ENCODE measurements around the gene VIT.

Gene VIT

GRCh38 chr2:36748166-36748565 is 51.7 kb downstream of the VIT start:
- H3K27ac ChIP-seq = no peak overlapping the region
- TF ChIP-seq ZFX (IDR thresholded peaks at IDR 0.05; ENCODE audit: borderline replicate concordance) (no peak), CTCF (IDR thresholded peaks at IDR 0.05) (no peak)

- H3K27ac ChIP-seq = no peak overlapping the region
- TF ChIP-seq ZFX (IDR thresholded peaks at IDR 0.05; ENCODE audit: borderline replicate concordance) = no peak
- no peak for TF ChIP-seq CTCF (IDR thresholded peaks at IDR 0.05)
Measured at GRCh38 chr2:36750101-36750500, 53.6 kb downstream of the VIT start.

GRCh38 chr2:36753706-36754221 is 57.3 kb downstream of the VIT start:
- H3K27ac ChIP-seq = no peak overlapping the region

GRCh38 chr2:36754578-36754977 is 58.1 kb downstream of the VIT start:
- TF ChIP-seq ZFX (IDR thresholded peaks at IDR 0.05; ENCODE audit: borderline replicate concordance) = no peak
- no peak for TF ChIP-seq CTCF (IDR thresholded peaks at IDR 0.05)
- H3K27ac ChIP-seq = no peak overlapping the region

More at GRCh38 chr2:36753706-36754221, 57.3 kb downstream of the VIT start:
- no peak for TF ChIP-seq ZFX (IDR thresholded peaks at IDR 0.05; ENCODE audit: borderline replicate concordance)
- no peak for TF ChIP-seq CTCF (IDR thresholded peaks at IDR 0.05)

GRCh38 chr2:36756438-36756837 is 59.9 kb downstream of the VIT start:
- H3K27ac ChIP-seq = no peak overlapping the region
- TF ChIP-seq CTCF (IDR thresholded peaks at IDR 0.05) (no peak), ZFX (IDR thresholded peaks at IDR 0.05; ENCODE audit: borderline replicate concordance) (no peak)

GRCh38 chr2:36762764-36763490 is 66.4 kb downstream of the VIT start:
- no peak overlapping the region for H3K27ac ChIP-seq
- TF ChIP-seq ZFX (IDR thresholded peaks at IDR 0.05; ENCODE audit: borderline replicate concordance) (no peak), CTCF (IDR thresholded peaks at IDR 0.05) (no peak)

GRCh38 chr2:36769106-36769505 is 72.6 kb downstream of the VIT start:
- no peak overlapping the region for H3K27ac ChIP-seq
- TF ChIP-seq CTCF (IDR thresholded peaks at IDR 0.05) (no peak), ZFX (IDR thresholded peaks at IDR 0.05; ENCODE audit: borderline replicate concordance) (no peak)
